ENCODE measurements around the gene NTM. TPM values are rescaled to one million over a fixed set of nuclear protein-coding genes. Genes with fewer than 3 reads are reported as not detected.

NTM gene
- total RNA-seq, 1 experiment from 2014 or later: 0.73 TPM

- Mint-ChIP-seq H3K27ac (ENCODE audit: unreplicated experiment) (no peak overlapping the region), H3K4me3 (ENCODE audit: unreplicated experiment) (no peak overlapping the region), H3K9me3 (ENCODE audit: unreplicated experiment) (no peaks in the 10 kb centered on the region), H3K36me3 (ENCODE audit: insufficient read depth, unreplicated experiment) (no peaks in the 10 kb centered on the region), H3K4me1 (ENCODE audit: low read depth, unreplicated experiment) (no peaks in the 10 kb centered on the region), H3K27me3 (ENCODE audit: insufficient read depth, unreplicated experiment) (no peaks in the 10 kb centered on the region)
- TF ChIP-seq CTCF (IDR thresholded peaks at IDR 0.05; ENCODE audit: insufficient read depth in 1 of 2, low read depth in 1 of 2, low read length in 1 of 2, severe bottlenecking in 1 of 2, unreplicated experiment in 1 of 2): no peak
- H3K9me3 ChIP-seq: no peaks in the 10 kb centered on the region
- POLR2A ChIA-PET: no interaction called here
- CTCF ChIA-PET: no interaction called here
- H3K36me3 ChIP-seq (ENCODE audit: control insufficient read depth, insufficient read depth, low read length): no peaks in the 10 kb centered on the region
- BruUV-seq (replicated peaks): no TSS peak
- H3K27me3 ChIP-seq (replicated peaks; ENCODE audit: control insufficient read depth, insufficient read depth, low read length): no peaks in the 10 kb centered on the region
- no peak overlapping the region for H3K4me3 ChIP-seq (ENCODE audit: low read depth, low read length)
- no peaks in the 10 kb centered on the region for H3K4me1 ChIP-seq
- no peak for DNase-seq
- intact Hi-C loops (cut with micrococcal nuclease; ENCODE audit: unreplicated experiment): no loop called here
Measured at GRCh38 chr11:132058211-132058772, 687.9 kb downstream of the NTM start.

- H3K36me3 Mint-ChIP-seq (ENCODE audit: insufficient read depth, unreplicated experiment): no peaks in the 10 kb centered on the region
- ChIA-PET POLR2A (no interaction called here), CTCF (no interaction called here)
- BruUV-seq (replicated peaks): no TSS peak
- no peak overlapping the region for H3K4me3 ChIP-seq (ENCODE audit: low read depth, low read length)
- no peaks in the 10 kb centered on the region for H3K36me3 ChIP-seq (ENCODE audit: control insufficient read depth, insufficient read depth, low read length)
- intact Hi-C loops (cut with micrococcal nuclease; ENCODE audit: unreplicated experiment): no loop called here
- TF ChIP-seq CTCF (IDR thresholded peaks at IDR 0.05; ENCODE audit: insufficient read depth in 1 of 2, low read depth in 1 of 2, low read length in 1 of 2, severe bottlenecking in 1 of 2, unreplicated experiment in 1 of 2): no peak
- no peak overlapping the region for H3K4me3 Mint-ChIP-seq (ENCODE audit: unreplicated experiment)
- no peaks in the 10 kb centered on the region for H3K27me3 Mint-ChIP-seq (ENCODE audit: insufficient read depth, unreplicated experiment)
- DNase-seq: no peak
- H3K27ac Mint-ChIP-seq (ENCODE audit: unreplicated experiment): no peak overlapping the region
- no peaks in the 10 kb centered on the region for H3K9me3 Mint-ChIP-seq (ENCODE audit: unreplicated experiment)
- no peaks in the 10 kb centered on the region for H3K27me3 ChIP-seq (replicated peaks; ENCODE audit: control insufficient read depth, insufficient read depth, low read length)
- no peaks in the 10 kb centered on the region for H3K4me1 Mint-ChIP-seq (ENCODE audit: low read depth, unreplicated experiment)
- no peaks in the 10 kb centered on the region for H3K9me3 ChIP-seq
- no peaks in the 10 kb centered on the region for H3K4me1 ChIP-seq
Measured at GRCh38 chr11:132060567-132060966, 690.2 kb downstream of the NTM start.

GRCh38 chr11:132062031-132062430 is 691.6 kb downstream of the NTM start:
- Mint-ChIP-seq H3K27ac (ENCODE audit: unreplicated experiment) (no peak overlapping the region), H3K4me1 (ENCODE audit: low read depth, unreplicated experiment) (no peaks in the 10 kb centered on the region), H3K36me3 (ENCODE audit: insufficient read depth, unreplicated experiment) (no peaks in the 10 kb centered on the region), H3K9me3 (ENCODE audit: unreplicated experiment) (peaks cover 9% of the 10 kb centered on the region), H3K27me3 (ENCODE audit: insufficient read depth, unreplicated experiment) (no peaks in the 10 kb centered on the region), H3K4me3 (ENCODE audit: unreplicated experiment) (no peak overlapping the region)
- no peak overlapping the region for H3K4me3 ChIP-seq (ENCODE audit: low read depth, low read length)
- no peaks in the 10 kb centered on the region for H3K27me3 ChIP-seq (replicated peaks; ENCODE audit: control insufficient read depth, insufficient read depth, low read length)
- CTCF ChIA-PET: no interaction called here
- no TSS peak for BruUV-seq (replicated peaks)
- H3K36me3 ChIP-seq (ENCODE audit: control insufficient read depth, insufficient read depth, low read length): no peaks in the 10 kb centered on the region
- no peak for DNase-seq
- H3K4me1 ChIP-seq: no peaks in the 10 kb centered on the region
- H3K9me3 ChIP-seq: no peaks in the 10 kb centered on the region
- no peak for TF ChIP-seq CTCF (IDR thresholded peaks at IDR 0.05; ENCODE audit: insufficient read depth in 1 of 2, low read depth in 1 of 2, low read length in 1 of 2, severe bottlenecking in 1 of 2, unreplicated experiment in 1 of 2)
- POLR2A ChIA-PET: no interaction called here
- intact Hi-C loops (cut with micrococcal nuclease; ENCODE audit: unreplicated experiment): no loop called here

Data from Caco-2 (cell line).